Stimulated activated CD8-positive, alpha-beta memory T cell treated with anti-CD3 and anti-CD28 coated beads, Interleukin-15, amount 100 ng/mL, for 24 hours (primary cell): ENCODE data around the gene TOM1L1.

ENCODE experiments used
- DNase-seq: peaks from one replicate; pipeline ENCODE4 v3.0.0-alpha.2; 2020; ENCODE audit warnings: low read depth

TOM1L1 gene

GRCh38 chr17:54992797-54993639, 92.4 kb downstream of the TOM1L1 start:
- no peak for DNase-seq

DNA sequence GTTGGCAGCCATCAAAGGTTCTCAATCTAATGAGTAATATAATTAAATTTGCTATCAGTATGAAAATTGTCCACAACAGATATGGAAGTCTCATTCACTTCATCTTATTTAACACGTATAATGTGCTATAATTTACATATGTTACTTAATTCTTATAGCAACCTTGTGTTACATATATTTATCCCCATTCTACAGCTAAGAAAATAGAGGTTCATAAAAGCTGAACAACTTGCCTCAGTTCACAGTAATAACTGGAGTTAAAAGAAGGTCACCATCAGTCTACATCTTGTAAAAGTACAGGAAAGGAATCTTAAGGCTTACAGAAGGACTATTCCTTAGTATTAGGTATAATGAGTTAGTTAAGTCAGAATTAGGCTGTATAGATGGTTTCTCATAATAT, 95.8 kb downstream of the TOM1L1 start:
- DNase-seq, result no peak

GRCh38 chr17:55002458-55002857, 101.8 kb downstream of the TOM1L1 start:
- DNase-seq, result no peak

DNA sequence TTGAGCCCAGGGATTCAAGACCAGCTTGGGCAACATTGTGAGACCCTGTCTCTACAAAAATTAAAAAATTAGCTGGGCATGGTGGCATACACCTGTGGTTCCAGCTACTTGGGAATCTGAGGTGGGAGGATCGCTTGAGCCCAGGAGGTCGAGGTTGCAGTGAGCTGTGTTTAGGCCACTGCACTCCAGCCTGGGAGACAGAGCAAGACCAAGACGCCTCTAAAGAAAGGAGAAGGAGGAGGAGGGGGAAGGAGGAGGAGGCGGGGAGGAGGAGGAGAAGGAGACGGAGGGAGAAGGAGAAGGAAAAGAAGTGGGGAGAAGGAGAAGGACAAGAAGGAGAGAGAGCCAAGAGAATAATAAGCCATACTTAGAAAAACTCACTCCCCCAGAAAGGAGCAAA, 103.8 kb downstream of the TOM1L1 start:
- no peak for DNase-seq

- no peak for DNase-seq
Measured at GRCh38 chr17:55005520-55005919, 104.9 kb downstream of the TOM1L1 start.
